IMR-90 (cell line): ENCODE measurements around the gene MYO9B. TPM values are rescaled to one million over a fixed set of nuclear protein-coding genes. Genes with fewer than 3 reads are reported as not detected.

Experiments used
- ATAC-seq: fragments of 200-7000 bp; cut with Tn5 transposase; 2 replicates; pipeline ENCODE4 v1.9.1; 2020; ENCODE audit warnings: low read depth, mild to moderate bottlenecking, moderate library complexity
- BruUV-seq: library from RNA; stranded (reverse); fragments of 400-500 nt; replicated peaks from 2 replicates; lab custom pipeline; 2021; lab: Mats Ljungman, UMichigan
- CTCF ChIA-PET: fragments of 300-600 bp; formaldehyde crosslinking; extraction: SDS; loops from one replicate; lab custom pipeline; 2021; ENCODE audit warnings: antibody characterized with exemption; lab: Yijun Ruan, JAX
- POLR2A ChIA-PET: fragments of 300-600 bp; sonication (Branson Sonifier 250); formaldehyde crosslinking; loops from one replicate; lab custom pipeline; 2022; ENCODE audit warnings: antibody characterized with exemption; ENCODE audit not compliant: unreplicated experiment; lab: Charles Lee
- DNase-seq: peaks from one replicate; pipeline ENCODE4 v3.0.0; 2013
- H2AFZ ChIP-seq: replicated peaks from 2 replicates; pipeline ENCODE3; 2013; ENCODE audit warnings: low read length, mild to moderate bottlenecking; ENCODE audit not compliant: poor library complexity
- H2AK5ac ChIP-seq: 2 replicates; pipeline ENCODE4 v1.6.1; 2013; ENCODE audit warnings: low read depth, low read length, inconsistent platforms
- H2AK9ac ChIP-seq: replicated peaks from 2 replicates; pipeline ENCODE3; 2013; ENCODE audit warnings: mild to moderate bottlenecking, low read depth, low read length, moderate library complexity; ENCODE audit not compliant: poor library complexity
- H2BK120ac ChIP-seq: 2 replicates; pipeline ENCODE4 v1.6.1; 2013; ENCODE audit warnings: low read depth, low read length, inconsistent platforms
- H2BK15ac ChIP-seq: 3 replicates; pipeline ENCODE4 v1.6.1; 2013; ENCODE audit warnings: low read depth, low read length, inconsistent platforms
- H2BK20ac ChIP-seq: 2 replicates; pipeline ENCODE4 v1.6.1; 2013; ENCODE audit warnings: low read depth, mild to moderate bottlenecking, inconsistent platforms, low read length, moderate library complexity
- H2BK5ac ChIP-seq: 2 replicates; pipeline ENCODE4 v1.6.1; 2013; ENCODE audit warnings: mild to moderate bottlenecking, low read depth, low read length, inconsistent platforms; ENCODE audit not compliant: poor library complexity, severe bottlenecking
- H3K14ac ChIP-seq: replicated peaks from 2 replicates; pipeline ENCODE4 v1.6.1; 2013; ENCODE audit warnings: low read depth, low read length, inconsistent platforms
- H3K18ac ChIP-seq: 2 replicates; pipeline ENCODE4 v1.6.1; 2013; ENCODE audit warnings: low read depth, low read length, control low read depth
- H3K23ac ChIP-seq: 2 replicates; pipeline ENCODE4 v1.6.1; 2013; ENCODE audit warnings: low read depth, low read length, inconsistent platforms
- H3K27ac ChIP-seq: 2 replicates; pipeline ENCODE4 v1.5.1; 2013; ENCODE audit warnings: mild to moderate bottlenecking, control low read depth, low read length; ENCODE audit not compliant: insufficient read depth
- H3K27me3 ChIP-seq: 2 replicates; pipeline ENCODE4 v1.6.1; 2013; ENCODE audit warnings: low read length; ENCODE audit not compliant: control insufficient read depth, insufficient read depth
- H3K36me3 ChIP-seq: 2 replicates; pipeline ENCODE4 v1.6.1; 2013; ENCODE audit warnings: low read length, mixed read lengths; ENCODE audit not compliant: control insufficient read depth, insufficient read depth
- H3K4ac ChIP-seq: 2 replicates; pipeline ENCODE4 v1.6.1; 2013; ENCODE audit warnings: low read depth, low read length, inconsistent platforms
- H3K4me1 ChIP-seq: 2 replicates; pipeline ENCODE4 v1.6.1; 2013; ENCODE audit warnings: low read length, mixed read lengths; ENCODE audit not compliant: control insufficient read depth, insufficient read depth
- H3K4me2 ChIP-seq: 2 replicates; pipeline ENCODE4 v1.6.1; 2013; ENCODE audit warnings: low read depth, mild to moderate bottlenecking, control low read depth, low read length, moderate library complexity
- H3K4me3 ChIP-seq: 2 replicates; pipeline ENCODE4 v1.5.1; 2013; ENCODE audit warnings: low read depth, mild to moderate bottlenecking, control low read depth, low read length, moderate library complexity; ENCODE audit not compliant: insufficient read depth
- H3K56ac ChIP-seq: 2 replicates; pipeline ENCODE4 v1.6.1; 2013; ENCODE audit warnings: low read length, inconsistent platforms; ENCODE audit not compliant: insufficient read depth; ENCODE audit errors: extremely low read depth
- H3K79me1 ChIP-seq, 2 experiments: 2 replicates each; pipeline ENCODE4 v1.6.1; 2013; ENCODE audit warnings: low read length in 2 of 2, inconsistent platforms in 1 of 2, low read depth in 1 of 2
- H3K9ac ChIP-seq: 2 replicates; pipeline ENCODE4 v1.6.1; 2013; ENCODE audit warnings: low read depth, low read length, control low read depth
- H3K9me1 ChIP-seq: 2 replicates; pipeline ENCODE4 v1.6.1; 2013; ENCODE audit warnings: low read length, inconsistent platforms; ENCODE audit not compliant: insufficient read depth
- H3K9me3 ChIP-seq: 2 replicates; pipeline ENCODE4 v1.6.1; 2013; ENCODE audit warnings: low read length; ENCODE audit not compliant: control insufficient read depth, insufficient read depth
- H4K20me1 ChIP-seq: 2 replicates; pipeline ENCODE4 v1.6.1; 2013; ENCODE audit warnings: low read length, inconsistent platforms; ENCODE audit not compliant: insufficient read depth
- H4K5ac ChIP-seq: 2 replicates; pipeline ENCODE4 v1.6.1; 2013; ENCODE audit warnings: mild to moderate bottlenecking, low read depth, low read length, control low read depth
- H4K8ac ChIP-seq, 2 experiments: 2 replicates each; pipeline ENCODE4 v1.6.1; 2013; ENCODE audit warnings: low read depth in 2 of 2, low read length in 2 of 2, control low read depth in 1 of 2, inconsistent platforms in 1 of 2
- H4K91ac ChIP-seq: 2 replicates; pipeline ENCODE4 v1.6.1; 2013; ENCODE audit warnings: low read depth, low read length, inconsistent platforms; ENCODE audit not compliant: insufficient read depth
- MAFK ChIP-seq: IDR thresholded peaks from 2 replicates; pipeline ENCODE4 v1.6.1; 2012; ENCODE audit warnings: low read depth, low read length, improper control_type of control experiment
- POLR2A ChIP-seq: IDR thresholded peaks from 2 replicates; pipeline ENCODE4 v1.6.1; 2012; ENCODE audit warnings: mild to moderate bottlenecking, low read depth, low read length
- RAD21 ChIP-seq: IDR thresholded peaks from 2 replicates; pipeline ENCODE4 v1.6.1; 2012; ENCODE audit warnings: low read length, improper control_type of control experiment
- WGBS, 2 experiments: methylation state at CpG; one replicate each; pipeline versions ENCODE4 v1.1.5 to v1.1.7; 2013; ENCODE audit warnings: missing lambda C conversion rate in 2 of 2; ENCODE audit not compliant: insufficient read length in 1 of 2; ENCODE audit errors: extremely low coverage in 2 of 2; 5-methylcytosine and 5-hydroxymethylcytosine counted together
- dilution Hi-C: fragments of 300-500 bp; cut with HindIII; formaldehyde crosslinking; loops from one replicate; pipeline ENCODE4 v1.14.3; 2018; ENCODE audit warnings: low sequenced_read_pairs; ENCODE audit not compliant: unreplicated experiment
- in situ Hi-C: fragments of 300-500 bp; cut with MboI; formaldehyde crosslinking; loops from 3 replicates; pipeline ENCODE4 v1.14.3; 2019; ENCODE audit warnings: low sequenced_read_pairs, inconsistent platforms, mixed read lengths
- intact Hi-C: fragments of 100-400 bp; cut with micrococcal nuclease; formaldehyde crosslinking; loops from 2 replicates; pipeline ENCODE4 v1.10.0; 2022
- polyA plus RNA-seq, 3 experiments: library from polyadenylated mRNA; depleted of rRNA; stranded (reverse); fragments of >200 nt; gene quantifications; 2 replicates each; pipeline ENCODE4 v1.2.3, GENCODE V29; 2012; ENCODE audit warnings: low replicate concordance in 1 of 3
- total RNA-seq: library from RNA; depleted of rRNA; stranded (reverse); fragments of >200 nt; gene quantifications from 2 replicates; pipeline ENCODE4 v1.2.3, GENCODE V29; 2012

MYO9B gene
- total and polyA plus RNA-seq, 2 of the 4 experiments (the other 2 are of a cell fraction) = 61.8 to 77.8 TPM

- no peaks in the 10 kb centered on the region for H3K79me1 ChIP-seq
- no peak overlapping the region for H3K18ac ChIP-seq
- no peak overlapping the region for H2AK9ac ChIP-seq
- intact Hi-C loops = no loop called here
- no peak overlapping the region for H3K14ac ChIP-seq
- no peak for DNase-seq
- in situ Hi-C loops = no loop called here
- no peak for ATAC-seq
- H2BK120ac ChIP-seq = no peak overlapping the region
- ChIA-PET CTCF (no interaction called here), POLR2A (no interaction called here)
- dilution Hi-C loops = no loop called here
- H3K4me1 ChIP-seq = peaks cover 2% of the 10 kb centered on the region; the same call in 1 of the 2 replicates
- WGBS, 2 experiments = 60% methylated on average over 1 of the region's 7 CpGs; no CpG with 5 or more reads in 1 of the 2 experiments
- no peak overlapping the region for H3K4me2 ChIP-seq
- H2AFZ ChIP-seq = no peak overlapping the region
- no peak overlapping the region for H4K8ac ChIP-seq
- no peaks in the 10 kb centered on the region for H4K20me1 ChIP-seq
- no peak overlapping the region for H4K91ac ChIP-seq
- no peak overlapping the region for H3K27ac ChIP-seq
- BruUV-seq = no TSS peak
- H3K4ac ChIP-seq = no peak overlapping the region
- H2BK15ac ChIP-seq = no peak overlapping the region
- H3K4me3 ChIP-seq = no peak overlapping the region
- H3K23ac ChIP-seq = no peak overlapping the region
- H4K5ac ChIP-seq = no peak overlapping the region
- H2AK5ac ChIP-seq = no peak overlapping the region
- peaks cover 46% of the 10 kb centered on the region for H3K27me3 ChIP-seq
- H3K9me1 ChIP-seq = no peaks in the 10 kb centered on the region
- peaks cover 12% of the 10 kb centered on the region for H3K9me3 ChIP-seq
- no peak overlapping the region for H2BK5ac ChIP-seq
- TF ChIP-seq POLR2A = no peak
- TF ChIP-seq MAFK = no peak
- no peak for TF ChIP-seq RAD21
- H3K36me3 ChIP-seq = no peaks in the 10 kb centered on the region
- no peak overlapping the region for H3K9ac ChIP-seq
- no peak overlapping the region for H2BK20ac ChIP-seq
- H3K56ac ChIP-seq = no peak overlapping the region
These were observed 48.0 kb upstream of the MYO9B start for GRCh38 chr19:17027535-17027975.
